ENCODE measurements around the gene HOXD10. TPM values are rescaled to one million over a fixed set of nuclear protein-coding genes. Genes with fewer than 3 reads are reported as not detected.
A peak's percentile ranks its signal among the peaks of the same experiment; 100 is the strongest.

HOXD10 gene
- total and polyA plus RNA-seq, 12 donors = not detected

DNA sequence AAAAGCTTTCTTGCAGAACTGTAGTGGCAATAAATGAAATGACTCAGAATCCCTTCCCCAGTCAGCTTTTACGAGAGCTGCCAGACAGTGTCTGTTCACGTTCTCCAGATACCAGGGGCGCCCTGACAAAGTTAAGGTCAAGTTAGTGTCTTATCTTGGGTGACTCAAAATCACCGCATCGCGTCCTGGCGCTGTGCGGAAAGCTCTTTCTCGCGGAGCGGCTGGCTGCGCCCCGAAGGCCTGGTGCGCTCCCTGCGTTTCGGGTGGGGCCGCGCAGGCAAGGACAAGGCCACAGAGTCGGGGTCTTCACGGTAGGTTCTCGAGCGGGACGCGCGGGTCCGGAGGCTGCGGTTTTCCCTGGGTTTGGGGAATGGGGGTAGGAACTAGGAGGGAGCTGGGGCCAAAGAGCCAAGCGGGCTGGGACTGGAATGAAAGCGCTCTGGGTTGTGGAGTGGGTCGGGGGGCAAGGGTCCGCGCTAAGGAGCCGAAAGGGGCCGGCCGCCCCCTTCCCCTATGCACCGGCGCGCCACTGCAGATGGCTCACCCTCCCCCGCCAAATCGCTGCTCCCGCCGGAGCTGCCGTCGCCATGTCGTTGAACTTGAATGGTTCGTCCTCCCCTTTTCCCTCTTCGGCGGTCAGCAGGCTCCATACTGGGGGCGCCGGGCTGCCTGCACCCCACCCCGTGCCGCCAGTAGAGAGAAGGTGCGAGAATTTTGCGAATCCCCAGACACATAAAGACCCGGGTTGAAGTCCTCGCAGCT, 12.1 kb upstream of the HOXD10 start:
- ATAC-seq (no peak), DNase-seq (no peak)
- Histone ChIP-seq H3K27me3 (peaks cover 68 to 99% (median 98%) of the 10 kb centered on the region in 7 donors), H3K4me1 (peaks cover 0 to 36% (median 22%) of the 10 kb centered on the region in 9 donors), H3K27ac (no peak overlapping the region), H3K4me3 (peak overlapping the region in 2 of 10 donors; percentile 3 to 17), H3K9me3 (no peaks in the 10 kb centered on the region), H3K36me3 (no peaks in the 10 kb centered on the region)
- TF ChIP-seq, protein P1, sequence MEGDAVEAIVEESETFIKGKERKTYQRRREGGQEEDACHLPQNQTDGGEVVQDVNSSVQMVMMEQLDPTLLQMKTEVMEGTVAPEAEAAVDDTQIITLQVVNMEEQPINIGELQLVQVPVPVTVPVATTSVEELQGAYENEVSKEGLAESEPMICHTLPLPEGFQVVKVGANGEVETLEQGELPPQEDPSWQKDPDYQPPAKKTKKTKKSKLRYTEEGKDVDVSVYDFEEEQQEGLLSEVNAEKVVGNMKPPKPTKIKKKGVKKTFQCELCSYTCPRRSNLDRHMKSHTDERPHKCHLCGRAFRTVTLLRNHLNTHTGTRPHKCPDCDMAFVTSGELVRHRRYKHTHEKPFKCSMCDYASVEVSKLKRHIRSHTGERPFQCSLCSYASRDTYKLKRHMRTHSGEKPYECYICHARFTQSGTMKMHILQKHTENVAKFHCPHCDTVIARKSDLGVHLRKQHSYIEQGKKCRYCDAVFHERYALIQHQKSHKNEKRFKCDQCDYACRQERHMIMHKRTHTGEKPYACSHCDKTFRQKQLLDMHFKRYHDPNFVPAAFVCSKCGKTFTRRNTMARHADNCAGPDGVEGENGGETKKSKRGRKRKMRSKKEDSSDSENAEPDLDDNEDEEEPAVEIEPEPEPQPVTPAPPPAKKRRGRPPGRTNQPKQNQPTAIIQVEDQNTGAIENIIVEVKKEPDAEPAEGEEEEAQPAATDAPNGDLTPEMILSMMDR (IDR thresholded peaks at IDR 0.05) = no peak
- intact Hi-C loops (cut with DNase I) = no loop called here
- WGBS, 2 donors = 1 to 3% methylated on average over 42 to 56 of the region's 56 CpGs

DNA sequence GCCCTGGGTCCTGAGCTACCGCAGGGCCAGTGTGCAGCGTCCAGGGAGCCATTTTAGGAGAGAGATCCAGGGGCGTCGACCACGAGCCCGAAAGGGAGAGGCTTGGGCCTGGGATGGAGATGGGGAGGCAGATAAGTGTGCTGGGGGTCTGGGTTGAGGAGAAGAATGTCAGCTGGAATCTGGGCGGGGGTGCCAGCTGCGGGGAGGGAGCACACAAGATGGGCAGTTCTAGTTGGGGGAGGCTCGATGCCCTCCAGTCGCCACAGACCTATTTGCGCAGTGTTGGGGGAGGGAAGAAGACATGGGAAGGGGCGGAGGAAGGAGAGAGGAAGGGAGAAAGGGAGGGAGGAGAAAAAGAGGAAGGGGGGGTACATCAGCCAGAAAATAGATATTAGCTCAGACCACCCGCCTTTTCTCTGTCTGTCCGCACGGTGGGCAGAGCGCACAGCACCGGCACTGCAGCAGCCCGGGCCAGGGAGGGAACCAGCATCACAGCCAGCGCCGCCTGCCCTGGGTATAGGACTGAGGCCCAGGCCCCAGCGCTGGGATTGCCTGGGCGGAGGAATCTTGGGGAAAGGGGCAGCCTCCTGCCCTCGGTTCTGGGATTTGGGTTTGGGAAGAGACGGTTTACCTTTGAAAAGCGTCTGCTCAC, 11.4 kb upstream of the HOXD10 start:
- H3K27ac ChIP-seq = no peak overlapping the region

GRCh38 chr2:176105730-176106580, 10.6 kb upstream of the HOXD10 start:
- Histone ChIP-seq H3K9me3 (no peaks in the 10 kb centered on the region), H3K27ac (no peak overlapping the region), H3K4me3 (no peak overlapping the region), H3K4me1 (peaks cover 0 to 36% (median 22%) of the 10 kb centered on the region in 9 donors), H3K36me3 (no peaks in the 10 kb centered on the region), H3K27me3 (peaks cover 66 to 99% (median 98%) of the 10 kb centered on the region in 7 donors)
- intact Hi-C loops (cut with DNase I) = no loop called here
- DNase-seq = no peak
- ATAC-seq = peak in 1 of 8 donors; percentile 28
- TF ChIP-seq, protein P1 (IDR thresholded peaks at IDR 0.05) = no peak
- 4 to 10% methylated on average over 25 of the region's 25 CpGs for WGBS, 2 donors

More for the DNA sequence above, 11.4 kb upstream of the HOXD10 start:
- peaks cover 68 to 99% (median 98%) of the 10 kb centered on the region in 7 donors for H3K27me3 ChIP-seq
- H3K9me3 ChIP-seq = no peaks in the 10 kb centered on the region
- peak in 1 of 8 donors; percentile 27 for ATAC-seq
- no peaks in the 10 kb centered on the region for H3K36me3 ChIP-seq
- TF ChIP-seq, protein P1 (IDR thresholded peaks at IDR 0.05) = no peak
- intact Hi-C loops (cut with DNase I) = no loop called here
- no peak for DNase-seq
- 4 to 8% methylated on average over 25 of the region's 25 CpGs for WGBS, 2 donors
- peak overlapping the region in 1 of 10 donors; percentile 17 for H3K4me3 ChIP-seq
- peaks cover 0 to 36% (median 22%) of the 10 kb centered on the region in 9 donors for H3K4me1 ChIP-seq

All from heart right ventricle (tissue), 16 donors.